ENCODE data around the gene RUNX1.

- TF ChIP-seq POLR2A (IDR thresholded peaks at IDR 0.05) (no peak), CTCF (IDR thresholded peaks at IDR 0.05) (no peak)
These were observed 204.8 kb downstream of the RUNX1 start for GRCh38 chr21:34844013-34844923.
